ENCODE data around the gene KCNIP3.

The KCNIP3 gene

DNA sequence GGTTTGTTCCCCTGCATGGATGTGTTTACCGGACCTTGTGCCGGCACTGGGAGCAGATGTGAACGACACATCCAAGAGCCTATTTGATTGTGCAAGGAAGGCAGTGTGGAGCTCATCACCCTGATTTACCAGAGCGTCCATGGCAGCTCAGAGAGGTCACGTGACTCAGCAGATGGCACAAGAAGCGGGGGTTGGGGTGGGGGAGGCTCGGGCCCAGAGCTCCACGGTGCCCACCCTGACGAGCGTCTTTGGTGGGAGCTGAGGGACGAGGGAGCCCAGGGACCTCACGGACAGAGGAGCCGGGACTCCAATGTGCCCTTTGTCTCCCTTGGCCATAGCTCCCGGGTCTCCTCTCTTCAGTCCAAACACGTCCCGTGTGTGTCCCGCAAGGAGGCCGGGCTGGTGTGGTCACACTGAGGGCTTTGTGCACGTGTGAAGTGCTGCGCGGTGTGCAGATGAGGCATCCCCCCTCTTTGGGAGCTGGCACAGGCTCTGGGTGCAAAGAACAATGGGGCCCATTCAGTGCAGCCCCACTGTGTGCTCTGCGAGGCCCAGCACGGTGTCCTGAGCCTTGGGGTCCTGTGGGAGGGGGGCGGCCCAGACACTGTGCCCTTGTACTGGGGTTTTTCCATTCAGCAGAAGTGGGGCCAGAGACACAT is 15.5 kb downstream of the KCNIP3 start:
- no peak for DNase-seq (ENCODE audit: low read depth in 2 of 3, low spot score in 1 of 3)

DNA sequence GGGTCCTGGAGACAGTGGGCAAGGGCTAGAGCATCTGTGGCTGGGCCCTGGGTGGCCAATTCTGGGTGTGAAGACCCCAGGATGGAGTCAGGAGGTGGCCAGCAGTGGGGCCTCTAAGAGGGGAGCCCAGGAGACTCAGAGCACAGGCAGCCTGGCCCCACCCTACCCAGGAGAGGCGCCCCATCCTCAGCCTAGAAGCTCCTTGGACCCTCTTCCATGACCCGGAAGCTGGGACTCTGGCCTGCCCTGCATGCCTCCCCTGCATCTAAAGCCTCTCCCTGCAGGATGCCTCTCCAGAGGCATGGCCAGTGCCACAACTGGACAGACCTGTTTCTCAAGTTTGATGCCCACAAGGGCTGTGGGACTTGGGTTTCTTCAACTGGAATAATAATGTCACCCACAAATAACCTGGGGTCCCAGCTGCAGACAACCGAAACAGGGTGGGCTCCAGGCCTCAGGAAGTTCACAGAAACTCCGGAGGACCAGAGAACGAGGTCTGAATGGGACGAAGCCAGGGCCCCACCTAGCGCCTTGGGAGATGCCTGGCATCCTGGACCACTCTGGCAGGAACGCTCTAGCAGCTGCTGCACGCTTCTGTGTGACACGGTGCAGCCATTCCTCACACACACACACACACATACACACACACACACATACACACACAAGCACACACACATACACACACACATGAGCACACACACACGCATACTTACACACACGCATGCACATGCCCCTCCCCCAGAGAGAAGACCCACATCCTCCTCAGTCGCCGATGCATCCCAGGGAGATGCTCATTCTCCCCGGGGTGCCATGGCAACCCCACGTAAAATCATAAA is 16.4 kb downstream of the KCNIP3 start:
- no peak for DNase-seq (ENCODE audit: low read depth in 2 of 3, low spot score in 1 of 3)

DNA sequence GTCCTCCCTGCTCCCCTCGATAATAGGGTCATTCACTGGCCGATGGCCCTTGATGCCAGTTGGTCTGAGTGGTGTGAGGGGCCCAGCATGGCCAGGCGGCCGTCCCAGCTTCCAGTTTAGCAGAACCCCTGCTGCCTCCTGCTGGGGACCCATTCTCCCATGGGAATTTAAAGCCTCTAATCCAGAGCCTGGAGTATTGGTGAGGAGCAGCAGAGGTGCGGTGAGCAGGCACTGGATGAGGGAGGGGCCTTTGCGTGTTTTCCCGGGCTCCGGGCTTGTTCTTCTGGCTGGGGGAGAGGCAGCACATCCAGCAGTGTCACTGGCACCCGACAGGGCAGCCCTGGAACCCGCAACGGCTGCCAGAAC is 17.4 kb downstream of the KCNIP3 start:
- DNase-seq (ENCODE audit: low read depth in 2 of 3, low spot score in 1 of 3): no peak

DNA sequence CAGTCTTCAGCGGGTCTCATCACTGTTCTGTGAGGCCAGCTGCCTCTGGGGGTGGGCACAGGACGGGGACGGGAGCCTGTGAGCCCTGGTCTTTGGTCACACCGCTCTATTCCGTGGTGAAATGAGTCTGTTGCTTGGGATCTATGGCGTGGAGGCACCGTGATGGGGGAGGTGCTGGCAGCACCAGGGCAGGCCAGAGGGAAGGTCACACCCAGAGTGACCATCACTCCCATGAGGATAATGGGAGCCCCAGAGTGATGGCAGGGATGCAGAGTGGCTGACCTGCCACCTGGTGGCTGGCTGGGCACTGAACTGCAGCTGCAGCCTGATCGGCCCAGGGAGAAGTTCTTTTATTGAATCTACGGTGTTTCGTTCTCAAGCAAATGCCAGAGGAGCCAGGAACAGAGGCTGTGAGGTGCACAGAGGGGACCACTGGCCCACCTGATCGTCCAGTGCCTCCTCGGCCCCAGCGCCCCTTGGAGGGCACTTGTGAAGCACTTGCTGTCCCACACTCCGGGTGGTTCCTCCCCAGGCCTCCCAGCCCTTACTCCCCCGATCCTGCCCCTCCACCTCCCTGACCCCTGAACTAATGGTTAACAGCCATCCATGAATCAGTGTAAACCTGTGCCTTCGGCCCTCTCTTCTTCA is 17.9 kb downstream of the KCNIP3 start:
- DNase-seq (ENCODE audit: low read depth in 2 of 3, low spot score in 1 of 3): no peak

DNA sequence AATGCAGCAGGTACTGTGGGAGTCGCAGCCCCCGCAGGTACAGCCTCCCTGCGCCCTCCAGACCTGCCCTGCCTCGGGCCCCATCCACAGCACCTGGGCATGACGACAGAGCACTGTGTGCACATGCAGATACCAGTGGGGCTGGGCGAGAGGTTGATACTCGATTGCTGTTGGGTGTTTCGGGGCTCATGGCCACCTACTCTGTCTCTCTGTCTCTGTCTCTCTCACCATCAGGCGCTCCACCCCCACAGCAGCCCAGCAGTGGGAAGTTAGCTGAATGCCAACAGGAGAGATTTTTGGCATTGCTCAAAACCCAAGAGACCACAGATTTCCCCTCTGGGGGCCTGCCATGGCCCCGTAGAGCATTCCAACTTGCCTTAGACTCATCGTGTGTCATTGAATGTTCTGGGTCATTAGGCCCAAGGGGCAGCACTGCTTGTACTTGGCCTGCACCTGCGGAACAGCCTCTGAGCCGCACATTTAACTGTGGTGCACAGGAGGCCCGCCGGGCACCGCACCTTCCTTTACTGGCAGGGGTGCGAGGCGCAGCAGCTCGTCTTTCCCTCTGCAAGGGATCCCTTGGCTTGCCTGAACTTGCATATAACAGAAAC is 18.8 kb downstream of the KCNIP3 start:
- DNase-seq (ENCODE audit: low read depth in 2 of 3, low spot score in 1 of 3): no peak

DNA sequence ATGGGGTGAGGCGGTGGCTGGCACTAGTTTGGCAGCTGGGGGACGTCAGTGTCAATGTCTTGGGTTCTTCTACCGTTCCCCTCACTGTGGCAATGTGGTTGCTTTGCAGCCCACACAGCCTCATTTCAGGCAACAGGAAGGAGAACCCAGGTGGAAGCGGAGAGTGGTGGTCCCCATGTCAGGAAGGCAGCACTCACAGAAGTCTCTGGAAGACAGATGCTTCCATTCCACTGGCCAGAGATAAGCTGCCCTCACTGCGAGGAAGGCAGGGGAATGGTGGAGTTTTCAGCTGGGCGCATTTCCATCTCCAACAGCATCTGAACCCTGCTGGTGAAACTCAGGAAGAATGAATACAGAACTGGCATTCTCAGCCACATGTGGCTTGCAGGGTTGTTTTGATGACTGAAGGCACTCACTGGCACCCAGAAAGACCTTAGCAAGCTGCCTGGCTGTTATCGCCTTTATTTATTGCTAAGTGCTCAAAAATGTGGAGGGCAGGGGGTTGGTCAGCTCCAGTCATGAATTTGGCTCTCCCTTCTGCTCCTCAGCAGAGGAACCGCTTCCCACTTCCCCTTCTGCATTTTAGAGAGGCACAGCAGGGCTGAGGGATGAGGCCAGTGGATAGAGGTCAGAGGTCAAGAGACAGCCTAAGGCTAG is 19.4 kb downstream of the KCNIP3 start:
- DNase-seq (ENCODE audit: low read depth in 2 of 3, low spot score in 1 of 3): no peak

DNA sequence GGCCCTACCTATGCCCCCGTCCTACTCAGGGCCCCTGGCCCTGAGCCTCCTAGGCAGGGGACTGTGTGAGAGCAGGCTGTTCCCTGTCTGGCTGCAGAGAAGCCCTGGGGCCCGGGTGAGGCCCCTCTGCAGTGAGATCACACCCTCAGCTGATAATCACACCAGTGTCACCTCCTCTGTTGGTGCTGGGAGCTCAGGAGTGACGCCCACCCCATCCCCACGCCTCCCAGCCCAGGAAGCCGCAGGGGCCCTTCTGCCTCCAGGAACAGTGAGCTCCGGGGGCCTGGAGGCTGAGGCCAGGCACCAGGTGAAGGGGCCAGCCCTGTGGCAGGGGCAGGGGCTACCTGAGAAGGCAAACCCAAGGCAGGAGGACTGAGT is 20.0 kb downstream of the KCNIP3 start:
- DNase-seq (ENCODE audit: low read depth in 2 of 3, low spot score in 1 of 3): no peak

DNA sequence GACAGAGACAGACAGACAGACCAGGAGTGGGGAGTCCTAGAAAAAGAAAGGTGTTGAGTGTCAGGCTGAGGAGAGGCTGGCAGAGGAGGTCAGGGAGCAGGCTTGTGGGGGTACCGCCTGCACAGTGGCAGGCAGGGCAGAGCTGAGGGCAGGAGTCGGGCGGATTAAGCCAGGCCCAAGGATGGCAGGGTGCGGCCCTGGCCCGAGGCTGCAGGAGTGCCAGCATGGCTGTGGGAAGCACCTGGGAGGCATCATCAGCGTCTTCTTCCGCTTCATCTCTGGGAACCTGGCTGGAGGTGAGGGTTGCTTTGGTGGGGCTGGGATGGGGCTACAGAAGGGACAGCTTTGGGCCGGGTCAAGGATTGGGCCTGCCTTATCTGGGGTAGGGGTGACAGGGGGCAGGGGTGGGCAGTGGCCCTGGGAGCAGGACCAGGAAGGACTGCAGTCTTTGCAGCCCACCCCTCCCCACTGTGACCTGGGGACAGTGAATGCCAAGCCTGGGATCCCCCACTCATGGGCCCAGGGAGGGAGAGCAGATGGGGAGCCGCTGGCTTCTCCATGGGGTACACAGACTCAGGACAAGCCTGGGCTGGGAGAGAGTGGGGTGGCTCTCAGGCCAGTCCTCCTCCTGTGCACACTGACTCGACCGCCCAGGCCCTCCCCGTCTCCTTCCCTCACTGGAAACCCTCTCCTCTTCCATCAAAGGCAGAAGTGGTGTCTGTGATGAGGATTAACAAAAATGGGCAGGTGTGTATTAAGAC is 20.7 kb downstream of the KCNIP3 start:
- DNase-seq (ENCODE audit: low read depth in 2 of 3, low spot score in 1 of 3): no peak

DNA sequence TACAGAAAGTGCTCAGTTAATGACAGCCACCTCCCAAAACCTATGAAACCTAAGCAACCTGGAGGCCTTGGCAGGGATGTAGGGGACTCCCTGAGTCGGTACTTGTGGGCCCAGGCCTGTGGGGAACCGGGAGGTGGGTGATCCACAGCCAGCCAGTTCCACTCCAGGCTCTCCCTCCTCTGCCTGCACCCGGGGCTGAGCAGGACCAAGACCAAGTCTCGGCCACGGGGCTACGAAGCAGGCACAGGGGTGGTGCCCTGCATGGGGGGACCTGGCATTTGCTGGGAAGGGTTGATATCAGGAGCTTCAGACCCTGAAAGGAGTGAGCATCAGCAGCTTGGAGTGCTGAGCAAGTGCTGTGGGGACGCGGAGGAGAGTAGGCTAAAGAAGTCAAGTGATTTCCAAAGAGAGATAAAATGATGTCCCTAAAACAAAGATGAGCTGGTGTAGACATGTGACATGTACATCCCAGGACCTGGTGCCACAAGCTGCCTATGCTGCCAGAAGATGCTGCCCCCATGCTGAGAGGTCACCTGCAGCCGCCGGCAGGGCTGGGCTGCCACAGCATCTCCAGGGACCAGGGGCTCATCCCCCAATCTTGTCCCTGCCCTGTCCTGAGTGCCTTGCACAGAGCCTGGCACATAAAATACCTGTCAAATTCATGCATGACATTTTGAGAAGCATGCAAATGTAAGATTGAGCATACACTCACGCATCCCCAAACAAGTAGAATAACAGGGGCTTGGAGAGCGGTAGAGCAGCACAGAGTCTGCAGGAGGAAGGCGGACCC is 21.5 kb downstream of the KCNIP3 start:
- DNase-seq (ENCODE audit: low read depth in 2 of 3, low spot score in 1 of 3): no peak

DNA sequence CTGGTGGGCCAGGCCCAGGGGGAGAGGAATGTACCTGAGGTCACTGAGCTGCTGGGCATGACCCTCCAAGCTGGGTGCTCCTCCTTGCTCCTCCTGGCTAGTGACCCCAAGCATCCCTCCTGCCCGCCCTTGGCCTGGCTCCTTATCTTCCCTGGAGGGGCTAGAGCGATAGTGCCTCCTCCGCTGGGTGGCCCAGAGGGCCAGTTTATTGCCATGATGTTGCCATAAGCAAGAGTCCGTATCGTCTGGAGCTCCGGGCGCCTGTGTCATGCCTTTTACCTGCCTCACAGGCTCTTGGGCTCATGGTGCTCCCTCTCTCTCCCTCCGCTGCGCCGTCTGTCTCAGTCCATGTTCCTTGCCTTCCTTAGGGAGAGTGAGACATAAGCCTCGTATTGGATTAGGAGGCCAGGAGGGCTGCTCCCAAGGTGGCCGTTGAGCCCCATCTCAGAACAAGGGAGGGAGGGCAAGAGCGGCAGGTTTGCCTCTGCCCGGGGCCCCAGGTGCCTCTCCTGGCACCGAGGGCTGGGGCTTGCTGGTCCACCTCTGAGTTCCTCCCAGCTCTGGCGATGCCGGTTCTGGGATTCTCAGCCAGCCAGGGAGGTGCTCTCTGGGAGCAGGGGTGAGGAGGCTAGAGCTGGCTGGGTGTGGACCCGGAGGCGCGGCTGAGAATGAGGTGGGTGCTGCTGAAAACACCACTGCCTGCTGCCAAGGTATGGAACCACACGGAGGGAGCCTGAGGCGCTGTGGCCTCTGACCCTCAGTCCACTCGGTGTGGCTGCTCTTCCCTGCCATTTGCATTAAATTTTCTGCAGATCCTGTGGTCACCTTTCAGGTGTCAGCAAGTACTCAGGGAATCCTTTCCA is 22.6 kb downstream of the KCNIP3 start:
- no peak for DNase-seq (ENCODE audit: low read depth in 2 of 3, low spot score in 1 of 3)

DNA sequence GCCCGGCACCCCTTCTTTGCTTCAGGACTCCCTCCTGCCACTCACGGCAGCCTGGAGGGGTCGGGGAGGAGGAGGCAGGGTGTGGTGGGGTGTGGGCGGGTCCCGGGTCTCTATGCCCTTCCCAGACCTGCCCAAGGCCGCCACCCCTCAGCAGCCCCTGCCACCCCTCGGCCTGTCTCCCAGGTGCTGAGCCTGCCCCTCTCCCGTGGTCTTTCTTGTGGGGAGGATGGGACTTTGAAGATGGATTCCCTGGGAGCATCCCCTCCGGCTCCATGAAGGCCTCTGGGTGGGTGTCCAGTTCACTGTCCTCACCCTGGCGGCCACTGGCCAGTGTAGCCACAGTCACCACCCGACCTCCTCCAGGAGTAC is 23.2 kb downstream of the KCNIP3 start:
- no peak for DNase-seq (ENCODE audit: low read depth in 2 of 3, low spot score in 1 of 3)

DNA sequence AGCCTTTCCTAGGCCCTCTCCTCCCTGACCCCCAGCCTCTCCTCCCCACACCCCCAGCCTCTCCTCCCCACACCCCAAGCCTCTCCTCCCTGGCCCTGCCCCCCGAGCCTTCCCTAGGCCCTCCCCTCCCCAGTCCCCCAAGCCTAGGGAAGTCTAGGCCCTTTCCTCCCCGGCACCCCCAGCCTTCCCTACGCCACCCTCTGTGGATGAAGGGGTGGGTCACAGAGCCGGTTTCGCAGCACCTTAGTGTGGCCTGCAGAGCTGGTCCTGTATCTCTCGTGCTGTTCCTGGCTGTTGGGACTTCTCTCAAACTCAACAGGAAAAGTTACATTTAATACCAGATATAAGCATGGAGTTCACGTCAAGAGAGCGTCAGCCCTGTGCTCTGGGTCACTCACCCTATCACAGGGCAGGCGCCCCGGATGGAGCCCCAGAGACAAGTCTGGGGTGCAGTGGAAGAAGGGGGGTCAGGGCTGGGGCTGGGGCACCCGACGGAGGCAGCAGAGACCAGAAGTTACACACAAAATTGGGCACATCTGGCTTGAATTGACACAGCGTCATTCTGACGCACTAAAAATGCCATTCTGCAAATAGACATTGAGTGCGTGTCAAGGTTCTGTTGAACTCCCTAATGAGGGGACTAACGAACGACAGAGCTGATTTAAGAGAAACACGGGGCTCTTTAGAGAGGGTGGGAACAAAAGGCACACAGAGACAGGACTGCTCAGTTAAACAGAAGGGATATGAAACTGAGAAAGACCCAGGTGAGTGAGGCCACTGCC is 24.0 kb downstream of the KCNIP3 start:
- no peak for DNase-seq (ENCODE audit: low read depth in 2 of 3, low spot score in 1 of 3)

DNA sequence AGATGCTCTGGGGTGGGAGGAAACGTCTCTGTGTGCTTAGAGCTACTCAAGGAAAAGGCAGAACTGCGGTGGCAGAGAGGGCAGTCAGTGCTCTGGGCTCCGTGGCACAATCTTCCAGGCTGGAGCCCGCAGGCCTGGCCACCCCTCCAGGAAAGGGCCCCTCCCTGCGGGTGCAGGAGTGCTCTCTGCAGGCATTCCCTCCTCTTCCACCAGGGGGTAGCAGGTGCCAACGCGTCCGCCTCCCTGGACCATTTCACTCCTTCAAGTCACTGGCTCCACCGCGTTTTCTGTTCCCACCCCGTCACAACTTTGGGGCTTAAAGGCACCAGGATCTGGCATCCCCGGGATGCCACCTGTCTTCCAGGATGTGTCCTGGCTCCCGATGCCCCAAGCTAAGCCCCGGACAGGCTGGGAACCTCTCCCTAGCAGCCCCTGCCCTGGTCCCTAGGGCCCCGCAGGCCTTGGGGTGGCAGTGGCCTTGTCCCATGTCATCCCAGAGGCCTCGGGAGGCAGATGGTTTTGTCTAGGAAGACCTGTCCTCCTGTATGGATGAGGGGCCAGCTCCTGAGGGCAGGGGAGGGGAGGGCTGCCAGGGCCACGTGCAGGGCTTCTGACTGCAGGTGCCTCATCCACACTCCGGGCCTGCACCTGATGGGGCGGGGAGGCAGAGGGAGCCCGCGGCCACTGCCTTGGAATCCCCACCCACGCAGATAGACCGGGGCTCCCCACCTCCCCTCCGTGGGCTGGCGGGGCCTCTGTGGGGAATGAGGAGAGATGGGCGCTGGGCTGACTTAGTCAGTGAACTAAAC is 26.4 kb downstream of the KCNIP3 start:
- peak in 1 of 3 donors; percentile 3 for DNase-seq (ENCODE audit: low read depth in 2 of 3, low spot score in 1 of 3)

DNA sequence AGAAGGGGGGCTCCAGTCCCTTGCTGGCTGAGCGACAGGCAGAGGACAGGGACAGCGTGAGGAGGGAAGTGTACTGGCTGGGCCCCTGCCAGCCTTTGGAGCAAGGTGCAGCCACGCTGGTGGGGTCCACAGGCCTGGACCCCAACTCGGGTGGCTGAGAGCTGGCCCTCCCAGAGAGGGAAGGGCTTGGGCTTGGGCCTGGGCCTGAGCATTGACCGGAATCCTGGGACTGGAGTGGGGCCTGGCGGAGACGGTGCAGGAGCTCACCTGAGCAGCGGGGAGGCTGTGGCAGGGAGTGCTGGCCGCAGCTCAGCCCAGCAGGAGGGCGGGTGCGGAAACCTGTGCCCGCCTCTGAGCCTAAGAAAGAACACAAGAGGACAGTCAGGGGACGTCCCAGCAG is 27.9 kb downstream of the KCNIP3 start:
- DNase-seq (ENCODE audit: low read depth in 2 of 3, low spot score in 1 of 3): no peak

DNA sequence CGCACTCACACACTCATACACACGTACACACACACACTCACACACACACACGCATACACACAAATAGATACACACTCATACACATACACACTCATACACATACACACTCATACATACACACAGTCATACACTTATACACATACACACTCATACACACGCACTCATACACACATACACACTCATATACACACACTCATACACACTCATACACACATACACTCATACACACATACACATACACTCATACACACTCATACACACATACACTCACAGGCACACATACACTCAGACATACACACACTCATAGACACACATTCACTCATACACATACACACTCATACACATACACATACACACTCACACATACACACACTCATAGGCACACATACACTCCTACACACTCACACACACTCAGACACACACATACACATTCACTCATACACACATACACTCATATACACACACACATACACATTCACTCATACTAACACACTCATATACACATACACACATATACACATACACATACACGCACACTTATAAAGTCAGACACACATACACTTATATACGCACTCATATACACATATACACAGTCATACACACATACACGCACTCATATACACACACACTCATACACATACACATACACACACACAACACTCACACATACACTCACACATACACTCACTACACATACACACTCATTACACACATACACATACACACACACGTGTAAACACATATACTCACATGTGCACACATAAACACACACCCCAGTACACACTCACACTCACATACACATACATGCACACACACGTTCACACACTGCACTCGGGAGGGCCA is 28.7 kb downstream of the KCNIP3 start:
- DNase-seq (ENCODE audit: low read depth in 2 of 3, low spot score in 1 of 3): no peak

DNA sequence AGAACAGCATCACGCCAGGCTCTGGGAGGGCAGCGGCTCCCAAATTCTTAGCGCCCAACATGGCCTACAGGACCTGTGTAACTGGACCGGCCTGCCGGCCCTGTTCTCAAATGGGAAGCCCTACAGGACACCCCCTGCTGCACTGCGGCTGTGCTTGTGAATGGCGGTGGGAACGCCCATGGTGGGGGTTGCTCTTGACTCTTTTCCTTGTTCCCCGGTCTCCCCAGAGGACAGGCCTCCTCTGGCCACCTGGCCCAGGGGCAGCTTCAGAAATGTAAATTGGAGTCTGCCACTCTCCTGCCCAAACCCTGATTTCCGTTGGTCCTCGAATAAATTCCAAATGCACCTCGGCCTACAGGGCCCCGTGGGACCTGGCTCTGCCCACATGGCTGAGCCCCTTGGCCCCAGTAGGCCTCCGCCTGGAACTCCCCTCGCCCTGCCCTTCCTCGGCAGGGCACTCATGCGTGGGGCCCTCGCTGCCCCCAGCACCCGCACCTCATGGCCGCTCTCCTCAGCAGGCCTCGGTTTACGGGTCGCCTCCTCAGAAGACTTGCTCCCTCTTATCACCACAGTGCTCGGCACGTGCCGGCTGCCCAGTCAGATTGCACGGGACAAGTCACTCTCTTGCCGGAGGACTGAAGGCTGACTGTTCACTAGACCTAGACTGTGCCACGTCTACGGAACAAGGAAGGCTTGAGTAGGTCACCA is 29.4 kb downstream of the KCNIP3 start:
- no peak for DNase-seq (ENCODE audit: low read depth in 2 of 3, low spot score in 1 of 3)

Data from stimulated activated CD4-positive, alpha-beta T cell treated with anti-CD3 and anti-CD28 coated beads, Interleukin-12 subunit alpha, Interleukin-12 subunit beta, amount 100 ng/mL, for 48 hours (primary cell).